Right kidney (tissue), 1 donor: Measurements from ENCODE around the gene LYSMD4.
A peak's percentile ranks its signal among the peaks of the same experiment; 100 is the strongest.

Source experiments
- DNase-seq: peaks from one replicate; pipeline ENCODE4 v3.0.0-alpha.2; 2016

Gene LYSMD4

GRCh38 chr15:99706557-99707303 is 26.5 kb downstream of the LYSMD4 start:
- DNase-seq, result no peak

GRCh38 chr15:99704444-99704838 is 28.8 kb downstream of the LYSMD4 start:
- peak; percentile 44 for DNase-seq

GRCh38 chr15:99703603-99704443 is 29.4 kb downstream of the LYSMD4 start:
- peak; percentile 46 for DNase-seq

- DNase-seq, result no peak
Measured at GRCh38 chr15:99702895-99703602, 30.2 kb downstream of the LYSMD4 start.

GRCh38 chr15:99696096-99696495 is 37.1 kb downstream of the LYSMD4 start:
- DNase-seq, result no peak

- no peak for DNase-seq
Measured at GRCh38 chr15:99692825-99693224, 40.4 kb downstream of the LYSMD4 start.

GRCh38 chr15:99686290-99686689 is 46.9 kb downstream of the LYSMD4 start:
- DNase-seq, result no peak

- DNase-seq, result no peak
Measured at GRCh38 chr15:99683000-99683670, 50.1 kb downstream of the LYSMD4 start.

- DNase-seq, result no peak
Measured at GRCh38 chr15:99682455-99682854, 50.8 kb downstream of the LYSMD4 start.

- no peak for DNase-seq
Measured at GRCh38 chr15:99681990-99682389, 51.2 kb downstream of the LYSMD4 start.

GRCh38 chr15:99680276-99680675 is 53.0 kb downstream of the LYSMD4 start:
- DNase-seq, result no peak

GRCh38 chr15:99677540-99678134 is 55.6 kb downstream of the LYSMD4 start:
- no peak for DNase-seq
